NCI-H69 (cell line): ENCODE measurements around the gene ACP5.
"Not testable (repeated sequence)": the region's sequence is repeated elsewhere in the genome, so short reads cannot be mapped to it uniquely, and the experiment has no call there.

Experiments used
- DNase-seq: peaks from one replicate; lab custom pipeline; 2025; lab: John Stamatoyannopoulos, UW

Gene ACP5

GRCh38 chr19:11578258-11579142 lies 1.1 kb upstream of the ACP5 start:
- no peak for DNase-seq

- DNase-seq = no peak
These were observed 1.2 kb downstream of the ACP5 start for GRCh38 chr19:11576227-11576626.

GRCh38 chr19:11574689-11575088 lies 2.8 kb downstream of the ACP5 start:
- no peak for DNase-seq

GRCh38 chr19:11573763-11574162 lies 3.7 kb downstream of the ACP5 start:
- not testable (repeated sequence) for DNase-seq

- not testable (repeated sequence) for DNase-seq
These were observed 4.1 kb downstream of the ACP5 start for GRCh38 chr19:11573354-11573753.

- DNase-seq = peak; percentile 69
These were observed 7.4 kb downstream of the ACP5 start for GRCh38 chr19:11570039-11570462.

- no peak for DNase-seq
These were observed 11.3 kb downstream of the ACP5 start for GRCh38 chr19:11566164-11566563.

- DNase-seq = not testable (repeated sequence)
These were observed 11.8 kb downstream of the ACP5 start for GRCh38 chr19:11565649-11565980.

GRCh38 chr19:11564082-11564807 lies 13.2 kb downstream of the ACP5 start:
- DNase-seq = not testable (repeated sequence)

- DNase-seq = no peak
These were observed 13.9 kb downstream of the ACP5 start for GRCh38 chr19:11563532-11563931.

- DNase-seq = peak; percentile 88
These were observed 16.9 kb downstream of the ACP5 start for GRCh38 chr19:11560404-11561051.

GRCh38 chr19:11558881-11559828 lies 18.3 kb downstream of the ACP5 start, which contains the start of gene ELOF1:
Gene ELOF1, minus strand, starts transcription at chr19:11559230. Its CDS starts 4,883 bp downstream, at chr19:11554347.
- peak; percentile 99 for DNase-seq

GRCh38 chr19:11556634-11557420 lies 20.6 kb downstream of the ACP5 start:
- no peak for DNase-seq

GRCh38 chr19:11555246-11555645 lies 22.2 kb downstream of the ACP5 start:
- DNase-seq = no peak

- DNase-seq = no peak
These were observed 23.3 kb downstream of the ACP5 start for GRCh38 chr19:11554160-11554559.

- DNase-seq = no peak
These were observed 24.6 kb downstream of the ACP5 start for GRCh38 chr19:11552666-11553372.

- DNase-seq = no peak
These were observed 25.7 kb downstream of the ACP5 start for GRCh38 chr19:11551603-11552235.

GRCh38 chr19:11550265-11550664 lies 27.2 kb downstream of the ACP5 start:
- no peak for DNase-seq

- DNase-seq = no peak
These were observed 28.0 kb downstream of the ACP5 start for GRCh38 chr19:11549386-11549953.
